ENCODE results near the gene TERT. TPM values are rescaled to one million over a fixed set of nuclear protein-coding genes. Genes with fewer than 3 reads are reported as not detected.
A peak's percentile ranks its signal among the peaks of the same experiment; 100 is the strongest.
"Not testable (repeated sequence)": the region's sequence is repeated elsewhere in the genome, so short reads cannot be mapped to it uniquely, and the experiment has no call there.

Gene TERT
- total RNA-seq, 1 donor from 2014 or later = 0.28 TPM

GRCh38 chr5:1292846-1293415 is 1.9 kb downstream of the TERT start:
- DNase-seq (ENCODE audit: low spot score) = no peak
- no peaks in the 10 kb centered on the region for H3K9me3 Mint-ChIP-seq (ENCODE audit: unreplicated experiment)
- no peak for TF ChIP-seq CTCF (IDR thresholded peaks at IDR 0.05; ENCODE audit: unreplicated experiment)
- no peaks in the 10 kb centered on the region for H3K4me1 Mint-ChIP-seq (ENCODE audit: unreplicated experiment)
- peaks cover 8% of the 10 kb centered on the region for H3K36me3 Mint-ChIP-seq (ENCODE audit: low read depth, unreplicated experiment)
- H3K27ac Mint-ChIP-seq (ENCODE audit: unreplicated experiment) = peak overlapping the region; percentile 57
- no peak overlapping the region for H3K4me3 Mint-ChIP-seq (ENCODE audit: unreplicated experiment)
- H3K27me3 Mint-ChIP-seq (ENCODE audit: unreplicated experiment) = peaks cover 17% of the 10 kb centered on the region

- DNase-seq (ENCODE audit: low spot score) = no peak
- no peak overlapping the region for H3K4me3 Mint-ChIP-seq (ENCODE audit: unreplicated experiment)
- H3K4me1 Mint-ChIP-seq (ENCODE audit: unreplicated experiment) = no peaks in the 10 kb centered on the region
- peaks cover 8% of the 10 kb centered on the region for H3K36me3 Mint-ChIP-seq (ENCODE audit: low read depth, unreplicated experiment)
- H3K9me3 Mint-ChIP-seq (ENCODE audit: unreplicated experiment) = no peaks in the 10 kb centered on the region
- H3K27ac Mint-ChIP-seq (ENCODE audit: unreplicated experiment) = peak overlapping the region; percentile 57
- H3K27me3 Mint-ChIP-seq (ENCODE audit: unreplicated experiment) = peaks cover 17% of the 10 kb centered on the region
- no peak for TF ChIP-seq CTCF (IDR thresholded peaks at IDR 0.05; ENCODE audit: unreplicated experiment)
These were observed 2.7 kb downstream of the TERT start for GRCh38 chr5:1292139-1292538.

GRCh38 chr5:1291611-1292080 is 3.2 kb downstream of the TERT start:
- no peak for TF ChIP-seq CTCF (IDR thresholded peaks at IDR 0.05; ENCODE audit: unreplicated experiment)
- Mint-ChIP-seq H3K4me3 (ENCODE audit: unreplicated experiment) (no peak overlapping the region), H3K9me3 (ENCODE audit: unreplicated experiment) (no peaks in the 10 kb centered on the region), H3K4me1 (ENCODE audit: unreplicated experiment) (no peaks in the 10 kb centered on the region), H3K27me3 (ENCODE audit: unreplicated experiment) (peaks cover 17% of the 10 kb centered on the region), H3K36me3 (ENCODE audit: low read depth, unreplicated experiment) (peaks cover 8% of the 10 kb centered on the region), H3K27ac (ENCODE audit: unreplicated experiment) (no peak overlapping the region)
- DNase-seq (ENCODE audit: low spot score) = peak; percentile 3

GRCh38 chr5:1290956-1291355 is 3.9 kb downstream of the TERT start:
- not testable (repeated sequence) for H3K36me3 Mint-ChIP-seq (ENCODE audit: low read depth, unreplicated experiment); H3K4me3 Mint-ChIP-seq (ENCODE audit: unreplicated experiment); H3K9me3 Mint-ChIP-seq (ENCODE audit: unreplicated experiment); H3K4me1 Mint-ChIP-seq (ENCODE audit: unreplicated experiment); H3K27ac Mint-ChIP-seq (ENCODE audit: unreplicated experiment)
- H3K27me3 Mint-ChIP-seq (ENCODE audit: unreplicated experiment) = peaks cover 15% of the 10 kb centered on the region
- peak; percentile 1 for DNase-seq (ENCODE audit: low spot score)

GRCh38 chr5:1289559-1289958 is 5.3 kb downstream of the TERT start:
- not testable (repeated sequence) for H3K9me3 Mint-ChIP-seq (ENCODE audit: unreplicated experiment); H3K4me1 Mint-ChIP-seq (ENCODE audit: unreplicated experiment); H3K27ac Mint-ChIP-seq (ENCODE audit: unreplicated experiment); H3K4me3 Mint-ChIP-seq (ENCODE audit: unreplicated experiment); H3K36me3 Mint-ChIP-seq (ENCODE audit: low read depth, unreplicated experiment)
- H3K27me3 Mint-ChIP-seq (ENCODE audit: unreplicated experiment) = peaks cover 14% of the 10 kb centered on the region
- DNase-seq (ENCODE audit: low spot score) = peak; percentile 2

GRCh38 chr5:1288439-1289335 is 6.2 kb downstream of the TERT start:
- peaks cover 8% of the 10 kb centered on the region for H3K36me3 Mint-ChIP-seq (ENCODE audit: low read depth, unreplicated experiment)
- peak; percentile 3 for DNase-seq (ENCODE audit: low spot score)
- no peak for TF ChIP-seq CTCF (IDR thresholded peaks at IDR 0.05; ENCODE audit: unreplicated experiment)
- H3K27ac Mint-ChIP-seq (ENCODE audit: unreplicated experiment) = no peak overlapping the region
- H3K4me1 Mint-ChIP-seq (ENCODE audit: unreplicated experiment) = no peaks in the 10 kb centered on the region
- peaks cover 14% of the 10 kb centered on the region for H3K27me3 Mint-ChIP-seq (ENCODE audit: unreplicated experiment)
- no peaks in the 10 kb centered on the region for H3K9me3 Mint-ChIP-seq (ENCODE audit: unreplicated experiment)
- H3K4me3 Mint-ChIP-seq (ENCODE audit: unreplicated experiment) = peak overlapping the region; percentile 62

Data from endothelial cell (in vitro differentiated cells).